Parathyroid adenoma (tissue), 2 donors: Measurements from ENCODE around the gene HOXD8.

Experiments
- H2AFZ ChIP-seq: fragments of 300-600 bp; sonication (generic); one replicate; pipeline ENCODE4 v1.7.0; 2017; ENCODE audit warnings: antibody characterized with exemption, mild to moderate bottlenecking
- H3K27ac ChIP-seq: fragments of 300-600 bp; sonication (generic); one replicate; pipeline ENCODE4 v1.7.0; 2017
- H3K27me3 ChIP-seq: fragments of 300-600 bp; sonication (generic); one replicate; pipeline ENCODE4 v1.7.0; 2017; ENCODE audit warnings: low read length; ENCODE audit not compliant: control insufficient read depth, insufficient read depth
- H3K36me3 ChIP-seq: fragments of 300-600 bp; sonication (generic); one replicate; pipeline ENCODE4 v1.7.0; 2017; ENCODE audit warnings: low read length; ENCODE audit not compliant: control insufficient read depth, insufficient read depth
- H3K4me1 ChIP-seq: fragments of 300-600 bp; sonication (generic); one replicate; pipeline ENCODE4 v1.7.0; 2017; ENCODE audit warnings: control low read depth
- H3K4me2 ChIP-seq: fragments of 300-600 bp; sonication (generic); one replicate; pipeline ENCODE4 v1.7.0; 2017; ENCODE audit warnings: low read length
- H3K4me3 ChIP-seq: fragments of 300-600 bp; sonication (generic); one replicate; pipeline ENCODE4 v1.7.0; 2017; ENCODE audit warnings: low read depth, low read length
- H3K79me2 ChIP-seq: fragments of 300-600 bp; sonication (generic); one replicate; pipeline ENCODE4 v1.7.0; 2017; ENCODE audit warnings: control low read depth
- H3K9ac ChIP-seq: fragments of 300-600 bp; sonication (generic); one replicate; pipeline ENCODE4 v1.7.0; 2017; ENCODE audit warnings: mild to moderate bottlenecking
- H3K9me3 ChIP-seq: fragments of 300-600 bp; sonication (generic); one replicate; pipeline ENCODE4 v1.7.0; 2017; ENCODE audit warnings: low read length; ENCODE audit not compliant: control insufficient read depth
- CTCF ChIP-seq: fragments of 300-600 bp; sonication (generic); IDR thresholded peaks from one replicate; pipeline ENCODE4 v1.7.0; 2017; ENCODE audit warnings: antibody characterized with exemption, mild to moderate bottlenecking
- donor health status: primary hyperparathyroidism.

HOXD8 gene

GRCh38 chr2:176081837-176082524 lies 47.5 kb upstream of the HOXD8 start:
- H3K27me3 ChIP-seq: peaks cover 48% of the 10 kb centered on the region
- no peak overlapping the region for H3K27ac ChIP-seq
- no peaks in the 10 kb centered on the region for H3K79me2 ChIP-seq
- no peak for TF ChIP-seq CTCF
- no peak overlapping the region for H3K9ac ChIP-seq
- no peak overlapping the region for H2AFZ ChIP-seq
- no peak overlapping the region for H3K4me2 ChIP-seq
- no peaks in the 10 kb centered on the region for H3K36me3 ChIP-seq
- H3K4me3 ChIP-seq: no peak overlapping the region
- H3K4me1 ChIP-seq: no peaks in the 10 kb centered on the region
- H3K9me3 ChIP-seq: peaks cover 5% of the 10 kb centered on the region

GRCh38 chr2:176082525-176082823 lies 47.0 kb upstream of the HOXD8 start:
- Histone ChIP-seq H3K4me3 (no peak overlapping the region), H3K9ac (no peak overlapping the region), H3K36me3 (no peaks in the 10 kb centered on the region), H3K79me2 (no peaks in the 10 kb centered on the region), H3K4me2 (no peak overlapping the region), H3K4me1 (no peaks in the 10 kb centered on the region), H3K9me3 (peaks cover 5% of the 10 kb centered on the region), H2AFZ (no peak overlapping the region), H3K27me3 (peaks cover 49% of the 10 kb centered on the region), H3K27ac (no peak overlapping the region)
- TF ChIP-seq CTCF: no peak

- no peak overlapping the region for H3K27ac ChIP-seq
- no peaks in the 10 kb centered on the region for H3K79me2 ChIP-seq
- TF ChIP-seq CTCF: no peak
- H3K36me3 ChIP-seq: no peaks in the 10 kb centered on the region
- H3K9me3 ChIP-seq: peaks cover 5% of the 10 kb centered on the region
- H3K27me3 ChIP-seq: peaks cover 52% of the 10 kb centered on the region
- H3K4me3 ChIP-seq: no peak overlapping the region
- H3K4me1 ChIP-seq: no peaks in the 10 kb centered on the region
- H2AFZ ChIP-seq: no peak overlapping the region
- H3K9ac ChIP-seq: no peak overlapping the region
- H3K4me2 ChIP-seq: no peak overlapping the region
Observed at GRCh38 chr2:176082824-176083751, 46.4 kb upstream of the HOXD8 start.

- Histone ChIP-seq H3K36me3 (no peaks in the 10 kb centered on the region), H2AFZ (no peak within 1 kb of the TSS), H3K9me3 (peaks cover 5% of the 10 kb centered on the region), H3K79me2 (no peaks in the 10 kb centered on the region), H3K27ac (no peak within 1 kb of the TSS), H3K4me3 (no peak within 1 kb of the TSS), H3K4me2 (no peak within 1 kb of the TSS), H3K9ac (no peak within 1 kb of the TSS), H3K4me1 (no peaks in the 10 kb centered on the region), H3K27me3 (peaks cover 52% of the 10 kb centered on the region)
- TF ChIP-seq CTCF: no peak
Observed at GRCh38 chr2:176083796-176084261, 45.7 kb upstream of the HOXD8 start, which contains the start of gene EVX2. EVX2 (minus strand) TSS chr2:176083962; CDS start chr2:176083776, 186 bp downstream.
